ENCODE results near the gene CYB5D1.

The CYB5D1 gene

GRCh38 chr17:7811251-7811650, 46.6 kb upstream of the CYB5D1 start:
- Histone ChIP-seq H3K4me3 (ENCODE audit: insufficient read depth, low read length, poor library complexity, severe bottlenecking) (no peak overlapping the region), H3F3A (ENCODE audit: insufficient read depth) (no peaks in the 10 kb centered on the region), H3K4me2 (ENCODE audit: low read depth, low read length, poor library complexity, severe bottlenecking) (no peak overlapping the region), H3K27me3 (ENCODE audit: low read length) (no peaks in the 10 kb centered on the region), H3K9ac (ENCODE audit: low read length) (no peak overlapping the region), H3K9me2 (replicated peaks; ENCODE audit: insufficient read depth, low read length) (no peaks in the 10 kb centered on the region), H4K20me1 (ENCODE audit: low read depth, low read length) (no peaks in the 10 kb centered on the region), H3K36me3 (ENCODE audit: low read length) (no peaks in the 10 kb centered on the region), H2AFZ (ENCODE audit: low read depth, low read length, severe bottlenecking) (no peak overlapping the region), H3K27ac (ENCODE audit: low read depth, low read length) (no peak overlapping the region), H3K79me2 (ENCODE audit: insufficient read depth, low read length) (no peaks in the 10 kb centered on the region), H3K9me3 (ENCODE audit: insufficient read depth, low read length) (no peaks in the 10 kb centered on the region)
- TF ChIP-seq CTCF (IDR thresholded peaks at IDR 0.05; ENCODE audit: insufficient read depth, low read length, poor library complexity, severe bottlenecking) (no peak), EZH2phosphoT487 (conservative IDR thresholded peaks at IDR 0.05; ENCODE audit: low read length) (no peak)

GRCh38 chr17:7814969-7815368, 42.8 kb upstream of the CYB5D1 start:
- no peak overlapping the region for H3K9ac ChIP-seq (ENCODE audit: low read length)
- H3K4me2 ChIP-seq (ENCODE audit: low read depth, low read length, poor library complexity, severe bottlenecking): no peak overlapping the region
- H3K9me3 ChIP-seq (ENCODE audit: insufficient read depth, low read length): no peaks in the 10 kb centered on the region
- H3K27ac ChIP-seq (ENCODE audit: low read depth, low read length): no peak overlapping the region
- H3F3A ChIP-seq (ENCODE audit: insufficient read depth): no peaks in the 10 kb centered on the region
- no peaks in the 10 kb centered on the region for H4K20me1 ChIP-seq (ENCODE audit: low read depth, low read length)
- H3K27me3 ChIP-seq (ENCODE audit: low read length): no peaks in the 10 kb centered on the region
- no peak overlapping the region for H2AFZ ChIP-seq (ENCODE audit: low read depth, low read length, severe bottlenecking)
- H3K9me2 ChIP-seq (replicated peaks; ENCODE audit: insufficient read depth, low read length): no peaks in the 10 kb centered on the region
- H3K4me3 ChIP-seq (ENCODE audit: insufficient read depth, low read length, poor library complexity, severe bottlenecking): no peak overlapping the region
- H3K36me3 ChIP-seq (ENCODE audit: low read length): no peaks in the 10 kb centered on the region
- TF ChIP-seq EZH2phosphoT487 (conservative IDR thresholded peaks at IDR 0.05; ENCODE audit: low read length): no peak
- TF ChIP-seq CTCF (IDR thresholded peaks at IDR 0.05; ENCODE audit: insufficient read depth, low read length, poor library complexity, severe bottlenecking): no peak
- H3K79me2 ChIP-seq (ENCODE audit: insufficient read depth, low read length): no peaks in the 10 kb centered on the region

- Histone ChIP-seq H3K4me2 (ENCODE audit: low read depth, low read length, poor library complexity, severe bottlenecking) (no peak overlapping the region), H3K9me2 (replicated peaks; ENCODE audit: insufficient read depth, low read length) (no peaks in the 10 kb centered on the region), H3K27me3 (ENCODE audit: low read length) (no peaks in the 10 kb centered on the region), H2AFZ (ENCODE audit: low read depth, low read length, severe bottlenecking) (no peak overlapping the region), H3K27ac (ENCODE audit: low read depth, low read length) (no peak overlapping the region), H3F3A (ENCODE audit: insufficient read depth) (no peaks in the 10 kb centered on the region), H3K9ac (ENCODE audit: low read length) (no peak overlapping the region), H4K20me1 (ENCODE audit: low read depth, low read length) (no peaks in the 10 kb centered on the region), H3K9me3 (ENCODE audit: insufficient read depth, low read length) (no peaks in the 10 kb centered on the region), H3K36me3 (ENCODE audit: low read length) (no peaks in the 10 kb centered on the region), H3K4me3 (ENCODE audit: insufficient read depth, low read length, poor library complexity, severe bottlenecking) (no peak overlapping the region), H3K79me2 (ENCODE audit: insufficient read depth, low read length) (no peaks in the 10 kb centered on the region)
- no peak for TF ChIP-seq CTCF (IDR thresholded peaks at IDR 0.05; ENCODE audit: insufficient read depth, low read length, poor library complexity, severe bottlenecking)
Observed at GRCh38 chr17:7816926-7817642, 40.7 kb upstream of the CYB5D1 start.
